HepG2 (cell line): ENCODE measurements around the gene MRPL43. TPM values are rescaled to one million over a fixed set of nuclear protein-coding genes. Genes with fewer than 3 reads are reported as not detected.

Experiments
- ATAC-seq: fragments of 200-7000 bp; cut with Tn5 transposase; 3 replicates; pipeline ENCODE4 v1.9.1; 2020; ENCODE audit warnings: mild to moderate bottlenecking, moderate library complexity
- BruUV-seq: library from RNA; stranded (reverse); fragments of 400-500 nt; replicated peaks from 2 replicates; lab custom pipeline; 2021; lab: Mats Ljungman, UMichigan
- CTCF ChIA-PET: fragments of 300-600 bp; formaldehyde crosslinking; extraction: SDS; loops from one replicate; lab custom pipeline; 2021; ENCODE audit warnings: low total read pairs, inconsistent platforms, low intra/inter-chr PET ratio; lab: Yijun Ruan, JAX
- POLR2A ChIA-PET: fragments of 350-600 bp; sonication (Branson Sonifier 250); formaldehyde crosslinking; loops from one replicate; lab custom pipeline; 2020; ENCODE audit warnings: antibody characterized with exemption, inconsistent platforms; lab: Yijun Ruan, JAX
- DNase-seq: peaks from one replicate; pipeline ENCODE4 v3.0.0-alpha.2; 2015; ENCODE audit warnings: low spot score
- FAIRE-seq: peaks from 3 replicates; lab custom pipeline; 2011; peaks lifted over from hg19 to GRCh38; lab: Jason Lieb, UNC
- H2AFZ ChIP-seq: one replicate; pipeline ENCODE4 v1.6.1; 2011; ENCODE audit warnings: low read length, inconsistent platforms
- H3K27ac ChIP-seq: fragments of 300-600 bp; 3 replicates; pipeline ENCODE4 v1.8.0; 2011; ENCODE audit warnings: mixed run types, mild to moderate bottlenecking, mixed read lengths, low read length, inconsistent platforms; ENCODE audit not compliant: insufficient read depth; ENCODE audit errors: extremely low read length
- H3K27me3 ChIP-seq, 2 experiments: fragments of 200-600 bp in 1 of 2; 2 replicates in 1 of 2; 3 replicates in 1 of 2; pipeline versions ENCODE4 v1.6.0 to v1.8.0; 2011; ENCODE audit warnings: low read length in 2 of 2, mild to moderate bottlenecking in 2 of 2, moderate library complexity in 2 of 2, inconsistent platforms in 1 of 2; ENCODE audit not compliant: insufficient read depth in 2 of 2, control insufficient read depth in 1 of 2
- H3K36me3 ChIP-seq, 2 experiments: fragments of 200-600 bp in 1 of 2; replicated peaks in 1 of 2; 2 replicates in 1 of 2; 3 replicates in 1 of 2; pipeline versions ENCODE4 v1.5.1 to v1.8.0; 2011; ENCODE audit warnings: low read length in 2 of 2, inconsistent platforms in 1 of 2; ENCODE audit not compliant: insufficient read depth in 2 of 2, control insufficient read depth in 1 of 2
- H3K4me1 ChIP-seq: 2 replicates; pipeline ENCODE4 v1.5.1; 2012; ENCODE audit warnings: low read length, inconsistent platforms; ENCODE audit not compliant: insufficient read depth
- H3K4me2 ChIP-seq: 2 replicates; pipeline ENCODE4 v1.6.0; 2011; ENCODE audit warnings: low read depth, low read length, inconsistent platforms
- H3K4me3 ChIP-seq, 3 experiments: fragments of 200-600 bp in 1 of 3; sonication (generic), shearing (Covaris generic) in 1 of 3; replicated peaks in 1 of 3; 2 replicates each; pipeline ENCODE4 v1.5.1; 2011 to 2016; ENCODE audit warnings: low read length in 3 of 3, inconsistent platforms in 2 of 3, low read depth in 2 of 3, mild to moderate bottlenecking in 2 of 3, control low read depth in 1 of 3, mixed read lengths in 1 of 3; ENCODE audit not compliant: insufficient read depth in 1 of 3
- H3K79me2 ChIP-seq: one replicate; pipeline ENCODE4 v1.6.1; 2011; ENCODE audit warnings: low read length, inconsistent platforms; ENCODE audit not compliant: insufficient read depth
- H3K9ac ChIP-seq: 2 replicates; pipeline ENCODE4 v1.6.0; 2011; ENCODE audit warnings: mild to moderate bottlenecking, low read depth, low read length, inconsistent platforms; ENCODE audit not compliant: insufficient read depth
- H3K9me3 ChIP-seq: 2 replicates; pipeline ENCODE4 v1.5.1; 2012; ENCODE audit warnings: mild to moderate bottlenecking, low read length
- H4K20me1 ChIP-seq: 2 replicates; pipeline ENCODE4 v1.6.0; 2011; ENCODE audit warnings: inconsistent platforms, mild to moderate bottlenecking, low read length, moderate library complexity; ENCODE audit not compliant: insufficient read depth
- HOXA7 ChIP-seq: sonication (generic); formaldehyde crosslinking; IDR thresholded peaks from 2 replicates; pipeline ENCODE4 v1.8.1; 2022; ENCODE audit warnings: mild to moderate bottlenecking, missing genetic modification reagents, moderate library complexity
- PLSCR1 ChIP-seq: sonication (generic); formaldehyde crosslinking; IDR thresholded peaks from 2 replicates; pipeline ENCODE4 v1.5.0; 2020; ENCODE audit warnings: missing genetic modification reagents, mild to moderate bottlenecking, borderline replicate concordance
- TFAP4 ChIP-seq: sonication (generic); IDR thresholded peaks from 2 replicates; pipeline ENCODE4 v1.6.1; 2016; ENCODE audit warnings: low read depth, borderline replicate concordance
- ZC3H13 ChIP-seq: sonication (generic); formaldehyde crosslinking; IDR thresholded peaks from 2 replicates; pipeline ENCODE4 v1.8.1; 2023; ENCODE audit warnings: mild to moderate bottlenecking, missing genetic modification reagents, moderate library complexity
- ZNF362 ChIP-seq: sonication (generic); formaldehyde crosslinking; IDR thresholded peaks from 2 replicates; pipeline ENCODE4 v1.4.0; 2020; ENCODE audit warnings: missing genetic modification reagents, mild to moderate bottlenecking, borderline replicate concordance
- WGBS: methylation state at CpG from one replicate; pipeline ENCODE4 v1.1.6; 2017; ENCODE audit warnings: low lambda C conversion rate; 5-methylcytosine and 5-hydroxymethylcytosine counted together
- in situ Hi-C: cut with HindIII; loops from 2 replicates; pipeline ENCODE4 v1.10.0; 2017; ENCODE audit warnings: low pct_unique_long_range_greater_than_20kb; ENCODE audit not compliant: extremely low pct_ligation_motif_present
- intact Hi-C: fragments of 100-400 bp; cut with micrococcal nuclease; formaldehyde crosslinking; loops from one replicate; pipeline ENCODE4 v1.10.0; 2022; ENCODE audit not compliant: unreplicated experiment
- polyA plus RNA-seq, 8 experiments: library from polyadenylated mRNA; depleted of rRNA in 3 of 8; stranded (reverse) in 7 of 8; unstranded in 1 of 8; fragments of >200 nt; fragmentation: Illumina TruSeq in 4 of 8; extraction: Trizol in 4 of 8; gene quantifications; 2 replicates each; pipeline versions ENCODE4 v1.2.1 to v1.2.3, GENCODE V29; 2011 to 2016; ENCODE audit warnings: low read depth in 4 of 8, missing spikeins in 1 of 8, mixed read lengths in 1 of 8; ENCODE audit not compliant: insufficient read depth in 1 of 8
- total RNA-seq, 5 experiments: library from RNA; depleted of rRNA; stranded (reverse); fragments of >200 nt; fragmentation: Illumina TruSeq; extraction: Trizol; gene quantifications; 2 replicates each; pipeline ENCODE4 v1.2.3, GENCODE V29; 2016; ENCODE audit warnings: low read depth in 1 of 5

MRPL43 gene
- total and polyA plus RNA-seq, 2 of the 13 experiments (the other 11 are each of a cell fraction or from before 2014, with no cell fraction given): 71.0 to 73.7 TPM

- no peaks in the 10 kb centered on the region for H3K36me3 ChIP-seq
- no peaks in the 10 kb centered on the region for H3K79me2 ChIP-seq
- peaks cover 18% of the 10 kb centered on the region for H3K4me1 ChIP-seq
- no peak overlapping the region for H3K4me2 ChIP-seq
- H3K9ac ChIP-seq: no peak overlapping the region
- H3K4me3 ChIP-seq: no peak overlapping the region
- H3K27me3 ChIP-seq: peaks cover 1 to 13% of the 10 kb centered on the region in 2 experiments; a peak in 2 of 5 replicates
- intact Hi-C loops (no loop called here), in situ Hi-C loops (no loop called here)
- H3K27ac ChIP-seq: no peak overlapping the region
- DNase-seq (no peak), ATAC-seq (no peak), FAIRE-seq (no peak)
- H4K20me1 ChIP-seq: no peaks in the 10 kb centered on the region
- BruUV-seq: no TSS peak
- TF ChIP-seq ZC3H13 (CRISPR knock-in tag) (no peak), PLSCR1 (CRISPR knock-in tag) (no peak), HOXA7 (CRISPR knock-in tag) (no peak), ZNF362 (CRISPR knock-in tag) (no peak), TFAP4 (no peak)
- ChIA-PET POLR2A (no interaction called here), CTCF (no interaction called here)
- 58% methylated on average over 10 of the region's 10 CpGs for WGBS
- H3K9me3 ChIP-seq: no peaks in the 10 kb centered on the region
- no peak overlapping the region for H2AFZ ChIP-seq
Observed at GRCh38 chr10:101020427-101021075, 33.3 kb upstream of the MRPL43 start.
